K562 (cell line): ENCODE measurements around the gene CFAP53. TPM values are rescaled to one million over a fixed set of nuclear protein-coding genes. Genes with fewer than 3 reads are reported as not detected.

Experiments
- CBFA2T2 ChIP-seq: fragments of 450-650 bp; conservative IDR thresholded peaks from 2 replicates; pipeline ENCODE4 v1.6.1; 2017; ENCODE audit warnings: mild to moderate bottlenecking
- CBX1 ChIP-seq: sonication (generic); IDR thresholded peaks from 2 replicates; pipeline ENCODE4 v1.6.1; 2016; ENCODE audit warnings: antibody characterized with exemption, low read depth, mild to moderate bottlenecking
- ID3 ChIP-seq, 2 experiments: fragments of 250-450 bp in 1 of 2; fragments of 450-650 bp in 1 of 2; sonication (Bioruptor Pico) in 1 of 2; IDR thresholded peaks; 2 replicates each; pipeline versions ENCODE4 v1.6.1 to v1.8.0; 2016 to 2021; ENCODE audit warnings: mild to moderate bottlenecking in 2 of 2, moderate library complexity in 2 of 2, missing compliant biosample characterization in 1 of 2, missing genetic modification characterization in 1 of 2
- JUND ChIP-seq, 2 experiments: IDR thresholded peaks; 2 replicates in 1 of 2; 3 replicates in 1 of 2; pipeline ENCODE4 v1.6.1; 2011; ENCODE audit warnings: borderline replicate concordance in 2 of 2, low read depth in 2 of 2, low read length in 2 of 2, improper control_type of control experiment in 1 of 2, missing biosample characterization in 1 of 2, missing genetic modification characterization in 1 of 2, missing genetic modification reagents in 1 of 2
- KLF16 ChIP-seq: IDR thresholded peaks from 2 replicates; pipeline ENCODE4 v1.6.1; 2016; ENCODE audit warnings: antibody characterized with exemption
- MXI1 ChIP-seq: IDR thresholded peaks from 2 replicates; pipeline ENCODE4 v1.6.1; 2011; ENCODE audit warnings: low read depth, mild to moderate bottlenecking, improper control_type of control experiment, low read length
- PHB ChIP-seq: fragments of 250-450 bp; sonication (Bioruptor Pico); IDR thresholded peaks from 2 replicates; pipeline ENCODE4 v1.5.0; 2021
- SAFB2 ChIP-seq: fragments of 200-400 bp; formaldehyde crosslinking; IDR thresholded peaks from 2 replicates; pipeline ENCODE4 v1.6.1; 2018; ENCODE audit warnings: borderline replicate concordance, low read length, low read depth, moderate library complexity; ENCODE audit not compliant: severe bottlenecking
- SP2 ChIP-seq: IDR thresholded peaks from 2 replicates; pipeline ENCODE4 v1.6.1; 2011; ENCODE audit warnings: mild to moderate bottlenecking, low read depth, low read length, moderate library complexity; ENCODE audit not compliant: poor library complexity, severe bottlenecking; ENCODE audit errors: extremely low read depth
- SRSF7 ChIP-seq: fragments of 200-400 bp; formaldehyde crosslinking; optimal IDR thresholded peaks from 2 replicates; pipeline ENCODE3; 2017; ENCODE audit warnings: mild to moderate bottlenecking, low read depth, low read length
- THAP12 ChIP-seq: fragments of 250-450 bp; sonication (Bioruptor Pico); IDR thresholded peaks from 2 replicates; pipeline ENCODE4 v1.9.0; 2021; ENCODE audit warnings: mild to moderate bottlenecking, inconsistent platforms
- TOE1 ChIP-seq, 2 experiments: fragments of 450-650 bp in 1 of 2; sonication (generic) in 1 of 2; formaldehyde crosslinking in 1 of 2; IDR thresholded peaks; 2 replicates each; pipeline versions ENCODE4 v1.7.1 to v1.8.0; 2016 to 2022; ENCODE audit warnings: borderline replicate concordance in 2 of 2, mild to moderate bottlenecking in 2 of 2, antibody characterized with exemption in 1 of 2, inconsistent platforms in 1 of 2, low read depth in 1 of 2, missing genetic modification reagents in 1 of 2, moderate library complexity in 1 of 2
- ZNF239 ChIP-seq: fragments of 250-450 bp; sonication (Bioruptor Pico); IDR thresholded peaks from 2 replicates; pipeline ENCODE4 v1.4.0; 2020; ENCODE audit warnings: mild to moderate bottlenecking
- polyA plus RNA-seq, 8 experiments: library from polyadenylated mRNA; depleted of rRNA in 4 of 8; stranded (reverse) in 5 of 8; unstranded in 3 of 8; fragments of >200 nt; fragmentation: Nextera tagmentation in 2 of 8; fragmentation: Illumina TruSeq in 1 of 8; extraction: Ambion mirVana in 2 of 8; extraction: Trizol in 1 of 8; gene quantifications; 2 replicates each; pipeline versions ENCODE4 v1.2.1 to v1.2.3, GENCODE V29; 2011 to 2014; ENCODE audit warnings: inconsistent platforms in 1 of 8, missing spikeins in 1 of 8
- total RNA-seq, 7 experiments: library from RNA; depleted of rRNA in 6 of 7; stranded (reverse); fragments of >200 nt in 6 of 7; fragmentation: Illumina TruSeq in 2 of 7; extraction: Trizol in 2 of 7; gene quantifications; 2 replicates each; pipeline versions ENCODE4 v1.2.1 to v1.2.3, GENCODE V29; 2011 to 2021; ENCODE audit warnings: low replicate concordance in 1 of 7

Gene CFAP53
- total and polyA plus RNA-seq, 9 of the 15 experiments (the other 6 are each of a cell fraction or from before 2014, with no cell fraction given): 0.21 to 1.9 (median 1.2) TPM

- TF ChIP-seq THAP12 (CRISPR knock-in tag) (no peak), KLF16 (no peak), TOE1 (IDR thresholded peaks at IDR 0.05; ENCODE audit: borderline replicate concordance) (no peak), TOE1 (CRISPR knock-in tag; IDR thresholded peaks at IDR 0.05; ENCODE audit: borderline replicate concordance, low read depth) (no peak), PHB (no peak), SAFB2 (no peak), SP2 (no peak), MXI1 (no peak), JUND (IDR thresholded peaks at IDR 0.05; ENCODE audit: borderline replicate concordance, low read depth, low read length) (no peak), JUND (tag; IDR thresholded peaks at IDR 0.05; ENCODE audit: borderline replicate concordance, low read depth, low read length) (no peak), ID3 (CRISPR knock-in tag; IDR thresholded peaks at IDR 0.05) (no peak), ID3 (tag; IDR thresholded peaks at IDR 0.05) (no peak), ZNF239 (no peak), CBFA2T2 (no peak), SRSF7 (no peak), CBX1 (no peak)
Observed at GRCh38 chr18:50293039-50293438, 26.7 kb upstream of the CFAP53 start (continued).
